Measurements from ENCODE around the gene OXSR1.

Gene OXSR1

GRCh38 chr3:38164952-38165721 is at the start of gene OXSR1:
Gene OXSR1 (plus strand): TSS chr3:38165537. CDS start chr3:38165877, 340 bp downstream.
- peak; percentile 97 for DNase-seq

- no peak for DNase-seq
These were observed 49.5 kb upstream of the OXSR1 start for GRCh38 chr3:38115645-38116427.

- no peak for DNase-seq
These were observed 48.7 kb upstream of the OXSR1 start for GRCh38 chr3:38116471-38117162.

GRCh38 chr3:38117163-38117716 is 48.1 kb upstream of the OXSR1 start:
- no peak for DNase-seq

- DNase-seq: peak; percentile 75
These were observed 47.5 kb upstream of the OXSR1 start for GRCh38 chr3:38117748-38118420.

- DNase-seq: no peak
These were observed 46.7 kb upstream of the OXSR1 start for GRCh38 chr3:38118421-38119247.

GRCh38 chr3:38119248-38119544 is 46.1 kb upstream of the OXSR1 start:
- DNase-seq: no peak

- DNase-seq: no peak
These were observed 45.3 kb upstream of the OXSR1 start for GRCh38 chr3:38119821-38120692.

- no peak for DNase-seq
These were observed 44.5 kb upstream of the OXSR1 start for GRCh38 chr3:38120693-38121450.

GRCh38 chr3:38121451-38121831 is 43.9 kb upstream of the OXSR1 start:
- DNase-seq: no peak

- DNase-seq: no peak
These were observed 43.4 kb upstream of the OXSR1 start for GRCh38 chr3:38121832-38122461.

GRCh38 chr3:38122712-38123290 is 42.5 kb upstream of the OXSR1 start:
- no peak for DNase-seq

GRCh38 chr3:38124324-38125122 is 40.8 kb upstream of the OXSR1 start:
- DNase-seq: no peak

- DNase-seq: no peak
These were observed 39.8 kb upstream of the OXSR1 start for GRCh38 chr3:38125305-38126120.

GRCh38 chr3:38126121-38126892 is 39.0 kb upstream of the OXSR1 start:
- DNase-seq: no peak

- no peak for DNase-seq
These were observed 37.6 kb upstream of the OXSR1 start for GRCh38 chr3:38127611-38128302.
